GM19467 (cell line): ENCODE measurements around the gene OSER1.
"Not testable (repeated sequence)": the region's sequence is repeated elsewhere in the genome, so short reads cannot be mapped to it uniquely, and the experiment has no call there.

ENCODE experiments used
- ATAC-seq: cut with Tn5 transposase; IDR thresholded peaks from one replicate; pipeline ENCODE4 v1.9.1; 2021; ENCODE audit warnings: mild to moderate bottlenecking, moderate library complexity; ENCODE audit not compliant: unreplicated experiment

Gene OSER1

DNA sequence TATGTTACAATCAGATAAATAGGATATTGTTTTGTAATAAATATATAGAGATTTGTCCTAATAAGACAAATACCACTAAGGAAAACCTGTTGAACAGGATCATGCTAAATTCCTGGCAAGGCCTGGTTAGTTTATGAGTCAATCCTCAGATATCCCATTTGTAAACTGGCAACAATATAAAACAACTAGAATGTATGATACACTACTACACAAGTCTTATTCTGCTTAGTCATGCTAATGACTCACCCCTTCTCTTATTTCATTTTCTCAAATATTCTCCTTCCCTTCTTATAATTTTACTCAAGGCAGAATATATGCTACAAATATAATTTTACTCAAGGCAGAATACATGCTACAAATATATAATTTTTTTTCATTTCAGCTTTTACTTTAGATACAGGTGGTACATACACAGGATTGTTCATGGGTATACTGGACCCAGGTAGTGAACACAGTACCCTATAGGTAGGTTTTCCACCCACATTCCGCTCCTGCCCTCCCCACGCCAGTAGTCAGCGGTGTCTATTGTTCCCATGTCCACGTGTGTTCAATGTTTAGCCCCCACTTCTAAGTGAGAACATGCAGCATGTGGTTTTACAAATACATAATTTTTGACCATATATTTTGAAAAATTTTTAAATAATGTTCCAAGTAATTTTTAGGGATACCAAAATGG is 6.3 kb downstream of the OSER1 start:
- ATAC-seq, result no peak

DNA sequence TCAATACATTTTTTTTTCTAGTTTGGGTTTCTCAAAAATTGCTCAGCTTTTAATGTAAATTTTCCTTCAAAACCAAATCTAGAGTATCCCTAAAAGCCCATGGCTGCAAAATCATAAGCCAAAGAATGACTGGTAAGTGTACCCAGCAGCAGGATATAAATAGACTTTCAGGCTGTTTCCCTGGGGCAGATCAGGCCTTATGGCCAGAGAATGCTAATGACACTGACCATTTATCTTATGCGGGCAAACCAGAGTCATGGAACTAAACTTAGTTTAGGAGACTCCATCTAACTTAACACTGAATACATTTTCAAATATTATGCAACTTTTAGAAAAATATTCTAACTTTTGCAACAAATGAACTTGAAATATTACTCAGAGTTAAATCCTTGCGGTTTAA is 7.4 kb downstream of the OSER1 start:
- no peak for ATAC-seq

DNA sequence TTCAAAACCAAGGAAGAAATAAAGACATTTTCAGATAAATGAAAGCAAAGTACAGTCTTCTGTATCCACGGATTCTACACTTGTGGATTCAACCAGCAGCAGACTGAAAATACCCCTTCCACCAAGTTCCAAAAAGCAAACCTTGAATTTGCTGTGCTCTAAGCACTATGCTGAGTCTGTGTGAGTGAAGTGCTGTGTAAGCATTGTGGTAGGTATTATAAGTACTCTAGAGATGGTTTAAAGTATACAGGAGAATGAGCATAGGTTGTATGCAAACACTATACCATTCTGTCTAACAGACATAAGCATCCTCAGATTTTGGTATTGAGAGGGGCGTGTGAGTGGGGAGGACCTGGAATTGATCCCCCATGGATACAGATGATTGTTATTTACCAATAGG is 9.6 kb downstream of the OSER1 start:
- ATAC-seq, result no peak

DNA sequence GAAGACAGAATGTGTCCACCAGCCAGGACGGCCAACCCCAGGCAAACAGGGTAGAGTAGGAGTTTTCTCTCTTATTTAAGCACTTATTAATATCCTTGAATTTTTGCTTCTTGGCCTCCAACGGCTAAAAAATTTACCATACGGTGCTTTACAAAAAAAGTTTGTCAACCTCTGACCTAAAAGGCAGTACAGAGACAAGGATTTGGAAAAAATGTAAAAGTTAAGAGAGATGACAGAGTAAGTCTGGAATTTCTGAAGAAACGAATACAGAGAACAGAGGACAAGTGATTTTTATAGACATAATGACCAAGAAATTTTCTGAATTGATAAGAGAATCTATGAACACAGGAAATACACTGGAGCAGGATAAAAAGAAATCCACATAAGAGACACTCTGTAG is 10.2 kb downstream of the OSER1 start:
- ATAC-seq, result no peak

DNA sequence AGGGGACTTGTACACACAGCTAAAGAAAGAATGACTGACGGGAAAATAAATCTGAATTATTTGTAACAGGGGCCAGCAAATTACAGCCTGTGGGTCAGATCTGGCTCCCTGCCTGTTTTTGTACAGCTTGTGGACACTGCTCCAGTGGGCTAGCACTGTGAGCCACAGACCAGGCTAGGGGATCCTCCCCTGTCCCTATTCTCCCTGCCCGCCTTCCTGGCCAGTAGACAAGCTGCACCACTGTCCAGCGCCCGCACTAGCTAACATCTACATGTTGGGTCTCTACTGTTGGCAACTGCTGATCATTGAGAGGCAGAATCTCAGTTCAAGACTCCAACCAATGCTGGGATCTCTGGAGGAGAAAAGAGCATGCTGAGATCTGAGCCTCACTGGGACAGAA is 10.7 kb downstream of the OSER1 start:
- ATAC-seq, result no peak

DNA sequence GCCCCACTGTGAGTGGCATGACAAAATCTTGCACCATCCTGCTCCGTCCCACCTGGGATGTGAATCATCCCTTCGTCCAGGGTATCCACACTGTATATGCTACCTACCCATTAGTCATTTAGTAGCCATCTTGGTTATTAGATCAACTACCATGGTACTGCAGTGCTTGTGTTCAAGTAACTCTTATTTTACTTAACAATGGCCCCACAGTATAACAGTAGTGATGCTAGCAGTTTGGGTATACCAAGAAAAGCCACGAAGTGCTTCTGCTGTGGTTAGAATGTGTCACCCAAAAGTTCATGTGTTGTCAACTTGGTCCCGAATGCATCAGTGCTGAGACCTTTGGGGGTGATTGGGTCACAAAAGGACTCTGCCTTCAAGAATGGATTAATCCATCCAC is 11.7 kb downstream of the OSER1 start:
- ATAC-seq, result no peak

DNA sequence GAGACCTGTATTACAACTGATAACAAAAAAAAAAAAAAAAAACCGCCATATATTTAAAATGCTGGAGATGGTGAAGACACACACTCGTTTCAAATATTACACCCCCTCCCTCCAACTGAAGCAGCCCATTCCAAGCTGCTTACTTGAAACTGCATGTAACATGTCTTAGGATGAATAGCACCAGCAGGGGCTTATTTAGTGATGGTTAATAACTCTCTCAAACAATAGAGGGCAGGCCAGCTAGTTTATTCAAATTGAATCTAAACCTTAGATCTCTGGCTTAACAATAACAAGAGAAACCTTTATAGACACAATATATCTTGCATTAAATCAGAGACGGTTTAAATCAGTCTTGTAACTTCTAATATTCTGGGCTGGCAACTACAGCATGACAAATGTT is 14.3 kb downstream of the OSER1 start:
- no peak for ATAC-seq

DNA sequence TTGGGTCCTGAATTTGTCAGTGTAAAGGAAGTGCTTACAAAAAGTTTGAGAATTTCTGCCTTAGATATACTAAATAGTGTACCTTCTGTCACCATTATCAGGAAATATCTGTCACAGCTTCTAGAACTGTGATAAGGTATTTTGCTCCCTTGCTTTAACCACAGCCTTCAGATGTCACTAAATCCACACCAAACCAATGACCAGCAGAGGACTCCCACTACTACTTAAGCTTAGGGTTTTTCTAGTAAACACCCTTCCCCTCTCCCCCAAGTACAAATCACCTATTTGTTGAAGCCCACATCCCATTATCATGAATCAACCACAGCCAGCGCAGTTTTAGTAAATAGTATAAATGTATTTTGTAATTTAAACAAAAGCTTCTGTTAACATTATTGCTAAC is 15.0 kb downstream of the OSER1 start:
- ATAC-seq, result no peak

DNA sequence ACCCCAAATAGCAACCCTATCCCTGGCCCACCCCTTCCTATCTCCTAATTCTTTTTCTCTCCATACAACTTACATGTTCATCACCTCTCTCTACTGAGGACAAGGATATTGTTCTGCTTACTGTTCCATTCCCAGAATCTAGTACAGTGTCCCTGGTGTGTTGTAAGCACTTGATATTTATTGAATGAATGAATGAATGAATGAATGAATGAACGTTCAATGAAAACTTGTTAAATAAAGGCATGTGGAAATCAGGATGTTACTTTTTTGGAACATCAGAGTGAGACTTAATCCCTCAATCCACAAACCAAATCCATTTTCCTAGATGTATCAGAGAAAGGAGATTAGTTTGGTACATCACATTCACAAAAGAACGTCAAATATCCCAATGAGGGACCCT is 16.8 kb downstream of the OSER1 start:
- ATAC-seq, result no peak

DNA sequence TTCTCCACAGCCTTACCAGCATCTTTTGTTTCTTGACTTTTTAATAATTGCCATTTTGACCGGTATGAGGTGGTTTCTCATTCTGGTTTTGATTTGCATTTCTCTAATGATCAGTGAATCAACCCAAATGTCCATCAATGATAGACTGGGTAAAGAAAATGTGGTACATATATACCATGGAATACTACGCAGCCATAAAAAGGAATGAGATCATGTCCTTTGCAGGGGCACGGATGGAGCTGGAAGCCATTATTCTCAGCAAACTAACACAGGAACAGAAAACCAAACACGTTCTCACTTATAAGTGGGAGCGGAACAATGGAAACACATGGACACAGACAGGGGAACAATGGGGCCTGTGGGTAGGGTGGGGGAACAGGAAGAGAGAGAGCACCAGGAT is 18.9 kb downstream of the OSER1 start:
- ATAC-seq, result not testable (repeated sequence)

DNA sequence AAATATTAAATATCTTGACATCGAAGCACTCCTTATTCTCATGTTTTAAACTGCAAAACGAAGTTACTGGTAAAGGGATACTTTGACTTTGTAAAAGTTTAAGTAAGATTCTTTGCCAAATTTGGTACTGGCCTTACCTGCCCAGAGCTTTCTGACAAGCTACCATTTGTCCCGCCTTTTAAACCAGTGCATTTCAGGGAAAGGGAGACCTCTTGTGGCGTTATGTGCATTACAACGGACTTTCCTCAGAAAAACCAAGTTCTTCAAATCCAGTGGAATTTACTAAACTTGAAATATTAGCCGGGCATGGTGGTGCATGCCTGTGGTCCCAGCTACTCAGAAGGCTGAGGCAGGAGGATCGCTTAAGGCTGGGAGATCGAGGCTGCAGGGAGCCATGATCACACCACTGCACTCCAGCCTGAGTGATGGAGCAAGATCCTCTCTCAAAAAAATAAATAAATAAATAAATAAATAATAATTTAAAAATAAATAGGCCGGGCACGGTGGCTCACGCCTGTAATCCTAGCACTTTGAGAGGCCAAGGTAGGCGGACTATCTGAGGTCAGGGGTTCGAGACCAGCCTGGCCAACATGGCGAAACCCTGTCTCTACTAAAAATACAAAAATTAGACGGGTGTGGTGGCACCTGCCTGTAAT is 20.2 kb downstream of the OSER1 start:
- ATAC-seq, result not testable (repeated sequence)

DNA sequence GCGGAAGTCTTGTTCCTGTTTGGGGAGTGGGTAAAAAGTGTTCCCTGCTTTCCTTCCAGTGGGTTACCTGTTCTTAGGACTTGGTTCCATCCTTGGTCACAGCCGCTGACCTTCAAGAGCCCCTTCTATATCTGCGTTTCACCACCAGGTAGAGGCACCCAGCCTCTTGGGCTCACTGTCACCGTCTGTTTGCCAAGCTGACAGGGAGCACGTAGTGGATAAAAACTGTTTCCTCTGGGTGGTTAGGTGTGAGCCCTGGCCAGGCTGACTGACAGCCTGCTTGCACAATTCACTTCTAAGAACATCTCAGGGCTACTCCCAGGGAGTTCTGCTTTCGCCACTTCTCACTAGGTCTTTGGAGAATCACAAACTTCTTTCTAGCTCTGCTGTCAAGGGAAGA is 21.8 kb downstream of the OSER1 start:
- no peak for ATAC-seq

DNA sequence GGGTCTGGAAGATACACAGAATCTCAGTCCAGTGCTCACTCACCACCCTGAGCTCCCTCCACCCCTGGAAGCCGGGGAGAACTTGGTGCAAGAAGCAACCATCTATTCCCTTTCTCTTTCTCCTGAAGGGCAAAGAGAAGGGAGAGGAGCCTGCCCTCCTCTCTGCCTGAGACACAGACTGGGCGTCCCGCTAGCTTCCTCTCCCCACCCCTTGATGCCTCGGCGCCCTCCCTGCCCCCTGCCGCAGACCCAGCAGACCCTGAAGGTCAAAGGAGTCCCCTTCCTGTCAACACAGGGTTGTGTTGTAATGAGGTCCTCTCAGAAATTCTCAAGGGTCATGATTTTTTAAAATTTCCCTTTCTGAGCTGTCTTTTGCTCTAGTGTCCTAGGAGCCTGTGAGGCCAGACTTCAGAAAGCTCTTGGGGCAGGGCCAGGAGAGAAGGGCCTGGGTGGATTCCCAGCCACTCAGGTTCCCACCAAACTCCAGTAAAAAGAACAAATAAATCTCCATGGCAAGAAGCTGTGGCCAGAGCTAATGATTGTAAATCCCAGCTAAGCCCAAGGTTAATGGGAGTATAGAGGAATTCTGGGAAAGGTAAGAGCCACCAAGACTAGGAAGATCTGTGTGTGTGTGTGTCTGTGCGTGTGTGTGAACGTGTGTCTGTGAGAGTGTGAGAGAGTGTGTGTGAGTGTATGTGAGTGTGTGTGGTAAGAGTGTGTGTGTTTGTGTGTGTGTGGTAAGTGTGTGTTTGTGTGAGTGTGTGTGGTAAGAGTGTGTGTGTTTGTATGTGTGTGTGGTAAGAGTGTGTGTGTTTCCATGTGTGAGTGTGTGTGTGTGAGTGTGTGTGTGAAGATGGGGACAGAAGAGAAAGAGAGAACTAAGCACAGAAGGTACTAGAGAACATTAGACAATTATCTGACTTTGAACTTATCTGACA is 22.5 kb downstream of the OSER1 start:
- ATAC-seq, result no peak

DNA sequence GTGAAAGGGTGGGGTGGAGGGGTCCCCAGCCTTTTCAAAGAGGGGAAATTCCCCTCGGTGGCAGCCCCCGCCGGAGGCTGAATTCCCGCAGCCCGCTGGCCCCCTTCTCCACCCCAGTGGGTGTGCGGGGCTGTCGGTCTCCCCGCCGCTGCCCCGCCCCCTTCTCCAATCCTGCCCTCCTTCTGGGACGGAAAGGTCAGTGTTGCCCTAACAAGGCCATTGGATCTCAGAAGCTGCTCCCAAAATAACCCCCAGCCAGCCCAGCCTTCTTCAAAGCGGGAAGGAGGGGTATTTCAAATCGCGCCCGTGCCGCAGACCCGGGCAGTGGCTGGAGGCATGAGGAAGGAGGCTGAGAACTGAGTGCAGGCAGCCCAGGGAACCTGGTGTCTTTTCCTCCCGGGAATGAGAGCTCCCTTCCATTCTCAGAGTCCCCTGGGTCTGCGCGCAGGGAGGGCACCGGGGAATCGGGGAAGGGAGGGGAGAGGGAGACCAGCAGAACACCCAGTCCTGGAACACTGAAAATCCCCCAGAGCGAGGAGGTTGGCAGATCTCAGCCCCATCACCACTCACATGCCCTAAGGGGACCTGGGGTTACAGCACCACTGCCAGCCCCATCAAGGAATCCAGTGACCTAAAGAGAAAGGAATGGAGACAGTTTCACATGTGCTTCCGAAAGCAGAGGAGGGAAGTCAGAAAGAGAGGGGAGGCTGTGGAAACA is 23.4 kb downstream of the OSER1 start, which contains the start of gene JPH2:
Gene JPH2, minus strand, starts transcription at position 135 of the 718 bp plus-strand sequence. CDS start 483 bp downstream, outside the sequence.
- no peak for ATAC-seq

DNA sequence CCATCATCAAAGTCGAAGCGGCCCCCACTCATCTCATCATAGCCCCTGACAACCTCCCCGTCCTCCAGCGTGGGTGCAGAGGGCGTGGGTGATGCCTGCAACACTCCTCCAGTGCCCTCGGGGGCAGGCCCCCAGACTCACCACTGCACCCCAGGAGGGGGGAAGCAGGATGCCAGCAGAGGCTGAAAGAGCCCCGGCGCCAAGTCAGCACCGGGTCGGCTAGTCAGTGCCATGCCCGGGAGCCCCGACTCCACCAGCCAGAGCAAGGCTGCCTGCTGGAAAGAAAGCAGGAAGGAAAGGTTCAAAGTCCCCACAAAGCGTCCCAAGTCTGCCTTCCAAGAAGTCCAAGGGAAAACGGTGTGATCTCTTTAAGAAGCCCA is 23.9 kb downstream of the OSER1 start:
- no peak for ATAC-seq

DNA sequence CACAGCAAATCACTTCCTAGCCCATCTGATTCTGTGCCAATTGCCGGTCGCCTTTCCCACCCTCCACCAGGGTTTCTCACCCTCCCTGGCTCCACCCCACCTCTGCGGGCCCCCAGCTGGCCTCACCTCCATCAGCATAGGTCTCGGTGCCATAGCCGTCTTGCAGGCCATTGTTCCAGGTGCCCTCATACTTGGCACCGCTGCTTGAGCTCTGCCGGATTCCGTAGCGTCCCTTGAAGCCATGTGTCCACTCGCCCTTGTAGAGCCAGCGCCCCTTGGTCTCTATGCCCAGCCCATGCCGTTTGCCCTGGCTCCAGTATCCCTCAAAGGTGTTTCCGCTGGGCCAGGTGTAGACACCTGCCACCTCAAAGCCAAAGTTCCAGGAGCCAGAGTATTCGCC is 24.4 kb downstream of the OSER1 start:
- no peak for ATAC-seq

DNA sequence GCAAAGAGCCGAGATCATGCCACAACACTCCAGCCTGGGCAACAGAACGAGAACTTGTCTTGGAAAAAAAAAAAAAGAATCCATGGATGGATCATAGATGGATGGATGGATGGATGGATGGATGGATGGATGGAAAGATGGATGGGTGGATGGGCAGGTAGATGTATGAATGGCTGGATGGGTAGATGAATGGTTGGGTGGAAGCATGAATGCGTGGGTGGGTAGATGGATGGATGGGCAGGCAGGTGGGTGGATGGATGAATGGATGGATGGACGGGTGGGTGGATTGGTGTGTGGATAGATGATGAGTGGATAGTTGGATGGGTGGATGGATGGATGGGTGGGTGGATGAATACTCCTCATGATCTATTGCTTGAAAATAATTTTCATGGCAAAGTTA is 25.0 kb downstream of the OSER1 start:
- ATAC-seq, result no peak

DNA sequence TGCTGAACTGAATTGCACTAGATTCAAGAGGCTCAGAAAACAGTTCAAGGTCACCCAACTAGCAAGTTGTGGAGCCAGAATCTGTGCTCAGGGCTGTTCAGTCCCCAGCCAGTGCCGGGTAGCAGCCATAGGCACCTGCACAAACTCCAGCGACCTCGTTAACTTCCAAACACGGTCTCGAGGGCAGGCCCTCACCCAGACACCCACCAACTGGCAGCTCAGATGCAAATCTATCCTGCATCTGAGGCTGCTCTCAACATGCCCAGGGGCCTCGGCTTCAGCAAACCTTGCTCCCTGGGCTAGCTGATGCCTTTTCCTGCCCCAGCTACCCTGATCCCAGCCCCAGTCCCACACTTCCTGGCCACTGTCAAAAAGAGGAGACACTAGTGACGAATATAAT is 27.3 kb downstream of the OSER1 start:
- no peak for ATAC-seq

DNA sequence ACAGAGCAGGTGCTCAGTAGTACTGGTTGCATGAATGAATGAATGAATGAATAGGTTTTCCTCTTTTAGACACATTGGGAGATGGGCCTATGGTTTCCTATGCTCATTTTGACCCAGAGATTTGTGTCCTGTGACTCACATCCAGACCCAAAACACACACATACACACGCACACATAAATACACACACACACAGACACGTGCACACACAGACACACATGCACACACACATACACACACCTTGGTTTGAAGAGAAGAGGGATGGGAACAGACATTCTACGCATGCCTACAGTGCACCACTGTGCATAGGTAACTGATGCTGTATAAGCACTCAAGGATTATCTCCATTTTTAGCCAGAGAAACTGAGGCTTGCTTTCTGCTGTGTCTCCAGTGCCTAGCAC is 27.7 kb downstream of the OSER1 start:
- ATAC-seq, result no peak

DNA sequence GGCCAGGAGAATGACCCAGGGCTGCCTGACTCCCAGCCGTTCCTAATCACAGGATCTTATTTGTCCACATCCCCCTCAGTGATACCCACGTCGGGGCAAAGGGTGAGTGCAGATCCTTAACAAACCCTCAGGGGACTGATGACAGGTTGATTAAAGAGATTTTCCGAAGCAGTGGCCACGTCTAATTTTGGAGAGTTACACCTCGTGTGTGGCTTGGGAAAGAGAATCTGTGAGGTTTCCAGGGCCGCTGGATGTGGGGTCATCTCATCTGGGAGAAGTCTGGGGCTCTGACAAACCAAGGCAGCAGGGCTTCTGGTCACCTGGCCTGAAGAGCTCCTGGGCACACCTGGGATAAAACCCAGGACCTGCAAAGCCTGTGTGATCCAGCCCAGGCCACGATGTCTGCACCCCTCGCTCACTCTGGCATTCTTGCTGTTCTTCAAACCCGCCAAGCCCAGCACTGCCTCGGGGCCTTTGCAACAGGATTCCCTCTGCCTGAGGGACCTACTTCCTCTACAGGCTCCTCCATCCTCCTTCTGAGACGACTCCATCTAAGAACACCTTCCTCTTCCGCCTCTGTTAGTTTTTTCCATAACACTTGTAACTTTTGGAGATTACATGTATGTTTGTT is 28.3 kb downstream of the OSER1 start:
- no peak for ATAC-seq

DNA sequence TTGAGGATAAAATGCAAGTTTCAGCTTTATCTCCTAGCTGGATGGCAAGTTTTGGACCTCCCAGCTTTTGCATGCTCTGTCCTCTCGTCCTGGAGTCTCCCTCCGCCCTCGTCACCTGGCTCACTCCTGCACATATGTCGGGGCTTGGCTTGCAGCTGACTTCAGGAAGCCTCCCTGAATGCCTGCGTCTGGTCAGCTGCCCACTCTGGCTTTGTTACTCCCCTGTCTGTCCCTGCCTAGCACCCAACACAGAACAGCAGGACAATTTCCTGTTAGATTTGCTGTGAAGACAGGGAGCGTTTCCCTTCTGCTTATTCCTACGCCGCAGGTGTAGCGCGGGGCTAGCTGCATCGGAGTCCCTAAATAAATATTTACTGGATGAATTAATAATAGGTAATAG is 29.0 kb downstream of the OSER1 start:
- ATAC-seq, result no peak
